GM21360 (cell line): Measurements from ENCODE around the gene ZMYND11.
"Not testable (repeated sequence)": the region's sequence is repeated elsewhere in the genome, so short reads cannot be mapped to it uniquely, and the experiment has no call there.

Experiments used
- ATAC-seq: cut with Tn5 transposase; IDR thresholded peaks from one replicate; pipeline ENCODE4 v1.9.1; 2021; ENCODE audit warnings: mild to moderate bottlenecking, moderate library complexity; ENCODE audit not compliant: unreplicated experiment

ZMYND11 gene

DNA sequence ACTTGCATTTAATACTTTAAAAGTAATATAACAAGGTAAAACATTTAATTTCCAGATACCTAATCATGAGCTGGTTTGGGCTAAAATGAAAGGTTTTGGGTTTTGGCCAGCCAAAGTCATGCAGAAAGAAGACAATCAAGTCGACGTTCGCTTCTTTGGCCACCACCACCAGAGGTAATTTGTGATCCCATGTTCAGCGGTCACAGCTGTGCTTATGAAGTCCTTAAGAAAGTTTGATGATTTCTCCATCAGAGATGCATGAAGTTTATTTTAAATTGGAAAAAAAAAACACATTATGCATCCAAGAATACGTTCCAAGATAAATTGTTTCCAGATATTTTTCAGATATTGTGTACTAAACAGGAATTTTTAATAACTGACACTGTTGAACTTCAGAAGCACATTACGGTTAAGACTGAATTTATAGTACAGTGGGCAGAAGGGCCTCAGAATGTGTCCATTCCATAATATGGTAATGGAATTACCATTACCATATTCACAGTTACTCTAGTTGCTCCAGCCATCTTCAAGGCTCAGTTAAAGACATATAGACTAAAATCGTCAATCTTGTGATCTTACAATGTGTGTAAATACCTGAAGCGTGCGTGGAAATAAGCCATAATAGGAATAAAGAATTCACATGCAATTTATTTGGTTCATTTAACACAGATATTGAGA lies 106.8 kb downstream of the ZMYND11 start:
- no peak for ATAC-seq

DNA sequence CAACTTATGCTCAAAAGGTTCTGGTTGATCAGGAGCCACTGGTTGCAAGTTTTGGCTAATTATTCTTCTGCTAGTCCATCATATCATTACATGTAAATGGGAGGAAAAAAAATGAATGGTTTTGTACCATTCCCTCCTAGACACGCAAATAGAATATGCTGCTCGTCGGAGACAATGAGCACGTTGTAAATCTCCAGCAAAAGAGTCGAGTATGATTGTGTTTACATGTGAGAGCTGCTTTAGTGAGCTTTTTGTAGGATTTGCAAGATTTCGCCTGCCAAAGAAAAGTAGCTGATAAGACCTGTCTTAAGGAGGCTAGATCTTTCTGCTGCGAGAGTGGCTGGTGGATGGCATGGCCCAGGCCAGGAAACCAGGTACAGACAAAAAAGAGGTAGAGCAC lies 109.0 kb downstream of the ZMYND11 start:
- ATAC-seq: no peak

DNA sequence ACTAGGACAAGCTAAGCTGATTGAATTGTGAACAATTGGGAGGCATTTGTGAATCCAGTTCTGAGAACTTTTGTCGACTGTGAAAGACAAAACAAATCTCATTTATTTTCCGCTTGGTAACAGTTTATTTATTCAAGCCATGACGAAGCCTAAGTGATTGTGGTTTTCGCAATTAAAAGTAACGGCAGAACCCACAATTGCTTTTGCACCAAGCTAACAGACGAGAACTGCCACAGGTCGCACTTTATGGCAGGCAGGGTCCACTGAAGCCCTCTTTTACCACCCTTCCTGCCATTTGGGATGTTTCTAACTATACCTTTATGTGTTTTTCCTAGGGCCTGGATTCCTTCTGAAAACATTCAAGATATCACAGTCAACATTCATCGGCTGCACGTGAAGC lies 111.2 kb downstream of the ZMYND11 start:
- ATAC-seq: no peak

DNA sequence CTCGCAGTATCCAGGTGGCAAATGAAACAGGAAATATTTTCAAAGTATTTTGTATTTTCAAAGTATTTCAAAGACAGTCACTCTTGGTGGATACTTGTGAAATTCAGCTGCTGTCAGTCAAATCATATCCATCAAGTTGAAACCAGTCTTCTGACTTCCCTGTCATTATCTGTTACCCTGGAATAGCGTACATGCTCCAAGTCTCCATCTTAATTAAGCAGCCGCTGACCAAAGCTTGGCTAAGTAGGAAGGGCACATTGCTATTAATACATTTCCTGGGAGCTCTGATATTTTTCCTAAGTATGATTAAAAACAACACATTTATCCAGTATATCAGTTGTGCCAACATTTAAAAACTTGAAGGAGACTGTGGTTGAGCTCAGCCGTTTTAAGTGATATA lies 112.2 kb downstream of the ZMYND11 start:
- ATAC-seq: no peak

DNA sequence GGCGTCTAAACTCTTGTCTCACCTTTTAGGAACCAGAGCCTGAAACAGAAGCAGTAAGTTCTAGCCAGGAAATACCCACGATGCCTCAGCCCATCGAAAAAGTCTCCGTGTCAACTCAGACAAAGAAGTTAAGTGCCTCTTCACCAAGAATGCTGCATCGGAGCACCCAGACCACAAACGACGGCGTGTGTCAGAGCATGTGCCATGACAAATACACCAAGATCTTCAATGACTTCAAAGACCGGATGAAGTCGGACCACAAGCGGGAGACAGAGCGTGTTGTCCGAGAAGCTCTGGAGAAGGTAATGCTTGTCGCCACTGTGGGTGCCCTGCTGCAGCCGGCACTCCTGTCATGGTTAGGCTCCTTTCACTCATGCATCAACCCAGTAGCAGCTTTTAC lies 113.1 kb downstream of the ZMYND11 start:
- ATAC-seq: no peak

DNA sequence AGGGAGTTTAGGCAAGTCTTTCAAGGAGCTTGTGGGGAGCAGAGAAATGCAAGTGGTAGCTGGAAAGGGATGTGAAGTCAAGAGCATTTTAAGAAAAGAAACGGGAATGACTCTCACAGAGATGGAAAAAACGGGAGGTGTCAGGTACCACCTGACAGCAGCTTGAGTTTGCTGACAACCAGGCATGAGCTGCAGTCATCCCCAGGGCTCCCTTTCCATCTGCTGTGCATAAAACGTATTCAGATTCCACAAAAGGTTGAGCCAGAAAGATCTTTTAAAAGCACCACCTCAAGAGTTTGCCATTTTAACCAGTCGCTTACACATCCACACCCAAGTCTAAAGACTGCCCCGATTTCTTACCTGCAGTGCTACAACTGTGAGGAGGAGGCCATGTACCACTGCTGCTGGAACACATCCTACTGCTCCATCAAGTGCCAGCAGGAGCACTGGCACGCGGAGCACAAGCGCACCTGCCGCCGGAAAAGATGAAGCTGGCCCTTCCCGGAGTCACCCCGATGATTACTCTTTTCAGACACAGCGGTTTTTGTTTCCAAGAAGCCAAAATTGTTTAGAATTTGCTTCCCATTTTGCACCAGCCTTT lies 116.8 kb downstream of the ZMYND11 start:
- no peak for ATAC-seq

DNA sequence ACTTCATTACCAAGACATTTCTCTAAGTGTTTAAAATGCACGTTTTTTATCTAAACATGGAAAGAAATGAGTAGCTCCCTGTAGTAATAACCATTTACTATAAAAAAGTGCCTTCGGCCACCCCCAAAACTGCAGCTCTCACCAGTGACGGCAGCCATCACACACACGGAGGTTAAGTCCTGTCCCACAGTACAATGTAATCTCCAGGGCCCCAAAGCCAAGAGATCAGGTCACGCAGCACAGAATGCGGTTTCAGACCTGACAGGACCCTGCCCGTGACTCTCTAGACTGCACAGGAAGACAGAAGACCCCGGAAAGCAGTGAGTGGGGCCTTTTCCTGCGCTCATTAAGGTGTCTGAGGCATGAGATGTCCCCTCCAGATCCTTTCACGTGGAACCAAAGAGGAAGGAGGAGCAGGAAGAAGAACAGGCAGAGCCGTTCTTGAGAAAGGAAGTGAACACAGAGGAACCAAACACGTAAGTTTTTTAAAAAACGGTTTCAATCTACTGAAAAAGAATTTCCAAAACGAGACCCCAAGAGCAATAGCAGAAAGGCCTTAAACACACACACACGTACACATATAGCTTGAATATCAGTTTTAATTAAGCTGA lies 125.7 kb downstream of the ZMYND11 start:
- no peak for ATAC-seq

DNA sequence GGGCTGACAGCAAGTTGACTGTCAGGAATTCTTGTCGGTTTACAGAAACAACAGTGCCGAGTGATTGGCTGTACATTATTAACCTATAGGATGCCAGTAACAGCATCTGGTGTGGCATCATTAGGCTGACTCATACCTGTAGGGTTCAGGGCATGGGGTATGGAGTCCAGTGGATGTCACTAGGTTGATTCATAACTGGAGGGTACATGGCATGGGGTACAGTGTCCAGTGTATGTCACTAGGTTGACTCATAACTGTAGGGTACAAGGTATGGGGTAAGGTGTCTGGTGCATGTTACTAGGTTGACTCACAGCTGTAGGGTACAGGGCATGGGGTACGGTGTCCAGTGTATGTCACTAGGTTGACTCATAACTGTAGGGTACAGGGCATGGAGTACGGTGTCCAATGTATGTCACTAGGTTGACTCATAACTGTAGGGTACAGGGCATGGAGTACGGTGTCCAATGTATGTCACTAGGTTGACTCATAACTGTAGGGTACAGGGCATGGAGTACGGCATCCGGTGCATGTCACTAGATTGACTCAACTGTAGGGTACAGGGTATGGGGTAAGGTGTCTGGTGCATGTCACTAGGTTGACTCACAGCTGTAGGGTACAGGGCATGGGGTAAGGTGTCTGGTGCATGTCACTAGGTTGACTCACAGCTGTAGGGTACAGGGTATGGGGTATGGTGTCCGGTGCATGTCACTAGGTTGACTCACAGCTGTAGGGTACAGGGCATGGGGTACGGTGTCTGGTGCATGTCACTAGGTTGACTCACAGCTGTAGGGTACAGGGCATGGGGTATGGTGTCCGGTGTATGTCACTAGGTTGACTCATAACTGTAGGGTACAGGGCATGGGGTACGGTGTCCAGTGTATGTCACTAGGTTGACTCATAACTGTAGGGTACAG lies 129.2 kb downstream of the ZMYND11 start:
- not testable (repeated sequence) for ATAC-seq

DNA sequence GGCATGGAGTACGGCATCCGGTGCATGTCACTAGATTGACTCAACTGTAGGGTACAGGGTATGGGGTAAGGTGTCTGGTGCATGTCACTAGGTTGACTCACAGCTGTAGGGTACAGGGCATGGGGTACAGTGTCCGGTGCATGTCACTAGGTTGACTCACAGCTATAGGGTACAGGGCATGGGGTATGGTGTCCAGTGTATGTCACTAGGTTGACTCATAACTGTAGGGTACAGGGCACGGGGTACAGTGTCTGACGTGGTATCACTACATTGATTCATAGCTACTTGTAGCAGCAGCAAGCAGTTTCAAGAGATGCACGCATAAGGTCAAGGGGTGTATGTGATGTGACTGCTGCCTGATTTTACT lies 129.8 kb downstream of the ZMYND11 start:
- ATAC-seq: not testable (repeated sequence)

DNA sequence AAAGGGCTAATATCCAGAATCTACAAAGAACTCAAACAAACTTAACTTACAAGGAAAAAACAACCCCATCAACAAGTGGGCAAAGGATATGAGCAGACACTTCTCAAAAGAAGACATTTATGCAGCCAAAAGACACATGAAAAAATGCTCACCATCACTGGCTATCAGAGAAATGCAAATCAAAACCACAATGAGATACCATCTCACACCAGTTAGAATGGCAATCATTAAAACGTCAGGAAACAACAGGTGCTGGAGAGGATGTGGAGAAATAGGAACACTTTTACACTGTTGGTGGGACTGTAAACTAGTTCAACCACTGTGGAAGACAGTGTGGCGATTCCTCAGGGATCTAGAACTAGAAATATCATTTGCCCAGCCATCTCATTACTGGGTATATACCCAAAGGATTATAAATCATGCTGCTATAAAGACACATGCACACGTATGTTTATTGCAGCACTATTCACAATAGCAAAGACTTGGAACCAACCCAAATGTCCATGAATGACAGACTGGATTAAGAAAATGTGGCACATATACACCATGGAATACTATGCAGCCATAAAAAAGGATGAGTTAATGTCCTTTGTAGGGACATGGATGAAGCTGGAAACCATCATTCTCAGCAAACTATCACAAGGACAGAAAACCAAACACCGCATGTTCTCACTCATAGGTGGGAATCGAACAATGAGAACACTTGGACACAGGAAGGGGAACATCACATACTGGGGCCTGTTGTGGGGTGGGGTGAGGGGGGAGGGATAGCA lies 130.7 kb downstream of the ZMYND11 start:
- ATAC-seq: not testable (repeated sequence)

DNA sequence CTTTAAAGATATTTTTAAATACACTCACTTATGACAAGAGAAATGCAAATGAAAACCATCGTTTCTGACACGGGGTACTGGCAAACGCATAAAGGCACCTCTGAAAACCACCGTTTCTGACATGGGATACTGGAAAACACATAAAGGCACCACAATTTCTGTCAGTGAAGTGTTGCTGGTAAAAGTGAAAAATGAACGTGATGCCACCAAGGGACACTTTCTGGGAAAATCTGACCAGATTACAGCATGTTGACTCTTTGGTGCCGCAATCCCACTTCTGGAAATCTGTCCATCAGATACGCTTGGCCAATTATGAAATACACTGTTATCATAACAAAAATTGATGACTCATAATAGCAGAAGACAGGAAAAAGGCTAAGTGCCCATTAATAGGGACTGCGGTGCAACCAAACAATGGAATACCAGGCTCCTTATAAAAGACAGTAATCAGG lies 131.7 kb downstream of the ZMYND11 start:
- no peak for ATAC-seq

DNA sequence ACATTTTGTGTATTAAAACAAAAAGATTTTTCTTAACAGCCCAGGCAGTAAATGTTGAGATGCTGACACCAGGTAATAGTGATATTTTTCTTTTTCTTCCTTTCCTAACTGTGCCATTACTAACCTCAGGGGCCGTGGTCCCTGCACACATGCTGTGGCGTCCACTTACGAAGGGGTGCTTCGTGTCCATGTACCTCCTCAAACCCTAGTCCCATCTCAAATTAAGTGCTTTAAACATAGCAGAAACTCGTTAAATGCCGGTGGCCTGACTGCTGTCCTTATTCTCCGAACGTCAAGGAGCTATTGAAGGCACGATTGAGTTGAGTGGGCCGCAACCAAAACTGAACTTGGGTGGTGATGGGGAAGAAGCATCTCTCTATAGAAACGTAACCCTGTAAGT lies 132.4 kb downstream of the ZMYND11 start:
- ATAC-seq: no peak

DNA sequence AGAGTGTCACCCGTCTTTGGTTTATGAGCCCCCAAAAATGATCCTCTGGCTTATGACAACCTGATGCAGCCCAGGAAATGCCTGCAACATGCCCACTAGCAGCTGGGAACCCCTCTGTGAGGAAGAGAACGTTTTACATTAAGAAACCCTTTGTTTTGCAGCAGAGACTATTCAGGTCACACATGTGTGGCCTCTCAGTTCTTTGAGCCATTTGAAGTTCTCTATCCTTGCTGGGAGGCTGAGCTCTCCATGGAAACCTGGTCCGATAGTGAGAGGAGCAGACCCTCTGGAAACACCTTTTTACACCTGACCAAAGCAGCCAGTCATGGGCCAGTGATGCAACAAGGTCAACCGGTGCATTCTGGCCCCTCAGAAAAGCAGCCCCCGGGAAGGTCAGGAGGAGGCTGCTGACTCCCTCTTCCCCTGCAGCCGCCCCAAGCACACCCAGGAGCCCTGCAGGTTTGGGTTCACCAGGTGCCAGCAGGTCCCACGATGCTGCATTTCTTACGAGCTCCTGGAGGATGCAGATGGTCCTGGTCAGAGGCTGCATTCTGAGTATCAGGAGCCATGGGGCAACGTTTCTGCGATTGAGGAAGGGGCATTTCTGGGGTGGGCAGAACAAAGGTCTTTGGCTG lies 134.3 kb downstream of the ZMYND11 start:
- no peak for ATAC-seq

DNA sequence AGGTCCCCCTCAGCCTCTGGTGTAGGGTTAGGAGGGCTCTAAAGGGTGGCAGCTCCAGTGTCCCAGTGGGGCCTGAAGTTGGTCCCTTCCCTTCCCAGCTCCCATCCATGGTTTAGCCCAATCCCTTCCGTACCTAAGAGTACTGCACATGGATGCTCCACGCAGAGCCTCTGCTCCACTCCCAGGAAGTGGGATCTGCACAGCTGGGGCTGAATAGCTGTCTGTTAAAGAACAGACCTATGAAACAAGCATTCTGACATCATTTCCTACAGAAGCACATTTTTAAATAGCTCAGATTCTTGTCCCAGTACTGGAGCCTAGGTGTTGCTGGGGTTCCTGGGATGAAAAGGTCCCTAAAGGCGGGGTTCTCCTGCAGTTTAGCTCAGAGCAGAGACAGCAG lies 135.9 kb downstream of the ZMYND11 start:
- ATAC-seq: no peak

DNA sequence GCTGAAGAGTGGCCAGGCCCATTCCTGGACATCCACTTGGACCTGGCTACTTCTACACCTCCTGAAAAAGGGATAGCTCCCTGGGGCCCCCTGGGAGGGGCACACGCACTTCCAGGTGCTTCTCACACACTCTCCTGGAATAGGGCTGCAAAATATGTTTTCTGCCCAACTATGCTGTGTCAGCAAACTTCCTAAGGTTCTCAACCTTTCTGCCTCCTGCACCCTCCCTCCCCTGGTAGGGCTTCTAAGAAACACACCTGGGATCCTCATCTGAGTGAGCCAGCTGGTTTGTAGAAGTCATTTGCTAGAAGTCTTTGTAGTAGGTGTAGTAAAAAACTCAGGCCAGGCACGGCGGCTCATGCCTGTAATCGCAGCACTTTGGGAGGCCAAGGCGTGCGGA lies 136.5 kb downstream of the ZMYND11 start:
- no peak for ATAC-seq

DNA sequence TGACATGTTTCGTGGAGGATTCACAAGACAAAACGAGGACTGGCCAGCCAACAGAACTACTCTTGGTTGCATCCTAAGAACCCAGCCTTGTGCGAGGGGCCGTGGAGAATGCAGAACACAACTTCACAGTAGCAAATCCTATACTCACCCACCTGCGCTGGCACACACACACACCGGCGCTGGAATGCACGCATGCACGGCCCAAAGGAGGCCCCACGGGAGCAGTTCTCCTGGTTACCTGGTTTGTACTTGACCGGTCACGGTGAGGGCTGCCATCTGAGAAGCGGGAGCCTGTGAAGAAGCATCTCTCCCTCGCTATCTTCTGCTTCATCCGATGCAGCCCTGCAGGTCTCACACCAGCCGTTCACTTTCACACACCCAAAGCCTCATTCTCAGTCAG lies 137.8 kb downstream of the ZMYND11 start:
- no peak for ATAC-seq

DNA sequence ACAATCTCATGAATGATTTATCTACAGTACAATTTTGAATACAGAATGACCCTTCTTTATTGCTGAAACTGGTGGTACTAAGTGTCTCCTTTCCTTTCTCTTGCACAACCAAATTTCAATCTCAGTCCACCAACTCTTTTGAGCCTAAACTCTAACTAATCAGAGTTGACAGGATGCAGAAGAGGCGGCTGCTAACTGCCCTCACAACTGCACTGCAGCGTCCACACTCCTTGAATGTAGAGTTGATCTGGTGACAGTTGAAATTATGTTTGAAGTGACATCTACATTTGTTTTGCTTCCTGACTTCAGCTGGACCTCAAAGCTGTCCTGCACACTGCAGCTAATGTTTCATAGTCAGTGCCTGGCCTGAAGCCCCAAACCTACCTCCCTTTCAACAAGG lies 139.6 kb downstream of the ZMYND11 start:
- ATAC-seq: no peak

DNA sequence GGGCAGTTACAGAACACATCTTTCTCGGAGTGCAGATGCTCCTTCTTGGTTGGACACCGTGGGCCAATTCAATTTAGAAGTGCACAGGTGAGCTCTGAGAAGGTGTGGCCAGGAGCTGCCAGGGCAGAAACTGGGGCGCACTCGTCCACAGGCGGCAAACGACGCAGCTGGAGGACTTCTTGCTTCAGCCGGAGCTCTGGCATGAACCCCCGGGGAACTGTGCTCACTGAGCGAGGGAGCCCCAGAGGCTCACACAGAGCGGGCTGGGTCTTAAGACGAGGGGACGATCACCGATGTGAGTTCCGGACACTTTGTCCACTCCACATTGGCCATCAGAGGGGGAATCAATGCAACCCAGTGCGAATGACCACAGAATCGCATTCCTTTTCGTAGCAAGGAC lies 140.4 kb downstream of the ZMYND11 start:
- ATAC-seq: no peak

DNA sequence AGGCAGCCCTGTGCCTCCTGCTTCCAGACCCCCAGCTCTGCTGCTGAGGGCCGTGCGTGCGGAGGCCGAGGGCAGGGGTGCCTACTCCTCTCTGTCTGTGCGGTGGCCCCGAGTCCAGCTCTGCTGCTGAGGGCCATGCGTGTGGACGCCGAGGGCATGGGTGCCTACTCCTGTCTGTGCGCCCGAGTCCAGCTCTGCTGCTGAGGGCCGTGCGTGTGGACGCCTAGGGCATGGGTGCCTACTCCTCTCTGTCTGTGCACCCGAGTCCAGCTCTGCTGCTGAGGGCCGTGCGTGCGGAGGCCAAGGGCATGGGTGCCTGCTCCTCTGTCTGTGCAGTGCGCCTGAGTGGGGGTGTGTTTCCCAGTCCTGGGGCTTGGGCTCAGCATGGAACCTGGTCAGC lies 142.7 kb downstream of the ZMYND11 start:
- no peak for ATAC-seq

DNA sequence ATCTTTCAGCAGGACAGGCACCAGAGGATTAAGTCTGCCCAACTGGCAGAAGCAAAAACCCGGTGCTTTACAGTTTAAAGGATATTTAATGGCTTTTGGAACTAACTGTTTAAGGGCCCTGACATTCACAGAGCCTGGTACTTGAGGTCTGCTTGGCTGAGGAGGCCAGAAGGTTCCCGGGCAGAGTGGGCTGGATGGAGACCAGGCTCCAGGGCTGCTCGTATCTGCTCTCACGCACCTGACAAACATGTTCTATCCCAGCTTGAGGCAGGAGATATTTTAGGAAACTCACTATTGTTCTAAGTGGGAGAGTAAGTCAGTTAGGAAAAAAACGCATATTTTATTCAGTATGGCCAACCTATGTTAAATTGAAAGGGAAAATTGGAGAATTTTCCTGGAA lies 143.5 kb downstream of the ZMYND11 start:
- no peak for ATAC-seq
